Transverse colon (tissue), 4 donors: ENCODE results near the gene SLC11A2. TPM values are rescaled to one million over a fixed set of nuclear protein-coding genes. Genes with fewer than 3 reads are reported as not detected.
A peak's percentile ranks its signal among the peaks of the same experiment; 100 is the strongest.

Source experiments
- DNase-seq: peaks from one replicate; pipeline ENCODE4 v3.0.0-alpha.2; 2019
- H3K27ac ChIP-seq, 4 donors: fragments of 200-600 bp; sonication (generic); 2 replicates each; pipeline ENCODE4 v1.5.1; 2016 to 2018; ENCODE audit warnings: inconsistent platforms in 4 of 4
- H3K27me3 ChIP-seq: fragments of 200-600 bp; sonication (generic); 2 replicates; pipeline ENCODE4 v1.5.1; 2017; ENCODE audit warnings: inconsistent platforms
- H3K36me3 ChIP-seq, 4 donors: fragments of 200-600 bp; sonication (generic); 2 replicates each; pipeline ENCODE4 v1.5.1; 2017 to 2019; ENCODE audit warnings: inconsistent platforms in 4 of 4
- H3K4me1 ChIP-seq, 4 donors: fragments of 200-600 bp; sonication (generic); 2 replicates each; pipeline ENCODE4 v1.5.1; 2017 to 2020; ENCODE audit warnings: inconsistent platforms in 4 of 4
- H3K4me3 ChIP-seq, 4 donors: fragments of 200-600 bp; sonication (generic); 1 replicate in 1 of 4; 2 replicates in 3 of 4; pipeline versions ENCODE4 v1.5.1 to v1.6.1; 2017 to 2019; ENCODE audit warnings: inconsistent platforms in 4 of 4
- H3K9me3 ChIP-seq, 2 donors: fragments of 200-600 bp; sonication (generic); 2 replicates each; pipeline ENCODE4 v1.5.1; 2017 to 2019; ENCODE audit warnings: inconsistent platforms in 2 of 2
- CTCF ChIP-seq, 5 experiments: fragments of 200-600 bp in 3 of 5; fragments of 450-650 bp in 2 of 5; sonication (generic) in 3 of 5; IDR thresholded peaks; 1 replicate in 2 of 5; 2 replicates in 3 of 5; pipeline ENCODE4 v1.5.1; 2016 to 2017; ENCODE audit warnings: antibody characterized with exemption in 5 of 5, inconsistent platforms in 3 of 5, mild to moderate bottlenecking in 2 of 5, moderate library complexity in 1 of 5
- EP300 ChIP-seq: sonication (generic); formaldehyde crosslinking; IDR thresholded peaks from one replicate; pipeline ENCODE4 v1.6.1; 2017; ENCODE audit warnings: antibody characterized with exemption, low read depth
- POLR2A ChIP-seq: fragments of 450-650 bp; IDR thresholded peaks from one replicate; pipeline ENCODE4 v1.6.1; 2016; ENCODE audit warnings: antibody characterized with exemption, mild to moderate bottlenecking, moderate library complexity
- POLR2AphosphoS5 ChIP-seq, 3 donors: sonication (generic); formaldehyde crosslinking; IDR thresholded peaks; one replicate each; pipeline ENCODE4 v1.6.1; 2016; ENCODE audit warnings: antibody characterized with exemption in 3 of 3
- WGBS, 2 donors: methylation state at CpG; one replicate each; pipeline ENCODE4 v1.1.5; 2018; ENCODE audit warnings: low coverage in 1 of 2; 5-methylcytosine and 5-hydroxymethylcytosine counted together
- in situ Hi-C, 4 donors: fragments of 200-750 bp; cut with MboI; loops; one replicate each; pipeline versions ENCODE4 v1.15.0 to v1.15.1; 2017; ENCODE audit warnings: low sequenced_read_pairs in 3 of 4, low pct_ligation_motif_present in 1 of 4, low pct_unique_long_range_greater_than_20kb in 1 of 4
- intact Hi-C: fragments of 100-400 bp; cut with DNase I; formaldehyde crosslinking; loops from one replicate; pipeline ENCODE4 v1.15.1; 2023; ENCODE audit warnings: low total_unique reads
- total RNA-seq, 4 donors: library from RNA; depleted of rRNA; stranded (reverse); fragments of >200 nt; gene quantifications; one replicate each; pipeline ENCODE4 v1.1.0, GENCODE V29; 2016

The SLC11A2 gene
- total RNA-seq, 4 donors from 2014 or later: 9.7 to 48.7 (median 42.5) TPM

- in situ Hi-C loops (no loop called here), intact Hi-C loops (no loop called here)
- no peak for TF ChIP-seq EP300
- TF ChIP-seq CTCF (IDR thresholded peaks at IDR 0.05): no peak
- TF ChIP-seq POLR2AphosphoS5 (IDR thresholded peaks at IDR 0.05): no peak
- TF ChIP-seq POLR2A: no peak
- no peaks in the 10 kb centered on the region for H3K27me3 ChIP-seq
- 48 to 51% methylated on average over 3 to 4 of the region's 4 CpGs for WGBS, 2 donors
- H3K4me3 ChIP-seq: peak overlapping the region in 3 of 4 donors; percentile 64 to 95 (median 86)
- H3K4me1 ChIP-seq: peaks cover 3 to 49% (median 27%) of the 10 kb centered on the region in 4 donors
- no peak for DNase-seq
- peak overlapping the region; percentile 92 to 97 (median 94) for H3K27ac ChIP-seq
- H3K36me3 ChIP-seq: no peaks in the 10 kb centered on the region
- H3K9me3 ChIP-seq: no peaks in the 10 kb centered on the region
Measured at GRCh38 chr12:51023625-51024382, 2.4 kb downstream of the SLC11A2 start.

GRCh38 chr12:51021694-51022093, 4.5 kb downstream of the SLC11A2 start:
- DNase-seq: no peak
- Histone ChIP-seq H3K27ac (peak overlapping the region in 1 of 4 donors; percentile 3), H3K27me3 (no peaks in the 10 kb centered on the region), H3K9me3 (no peaks in the 10 kb centered on the region), H3K4me3 (no peak overlapping the region), H3K36me3 (no peaks in the 10 kb centered on the region), H3K4me1 (peaks cover 3 to 37% (median 24%) of the 10 kb centered on the region in 4 donors)
- 20 to 35% methylated on average over 1 of the region's 1 CpG for WGBS, 2 donors
- TF ChIP-seq POLR2A (no peak), EP300 (no peak), CTCF (IDR thresholded peaks at IDR 0.05) (no peak), POLR2AphosphoS5 (IDR thresholded peaks at IDR 0.05) (no peak)
- intact Hi-C loops (no loop called here), in situ Hi-C loops (no loop called here)

DNA sequence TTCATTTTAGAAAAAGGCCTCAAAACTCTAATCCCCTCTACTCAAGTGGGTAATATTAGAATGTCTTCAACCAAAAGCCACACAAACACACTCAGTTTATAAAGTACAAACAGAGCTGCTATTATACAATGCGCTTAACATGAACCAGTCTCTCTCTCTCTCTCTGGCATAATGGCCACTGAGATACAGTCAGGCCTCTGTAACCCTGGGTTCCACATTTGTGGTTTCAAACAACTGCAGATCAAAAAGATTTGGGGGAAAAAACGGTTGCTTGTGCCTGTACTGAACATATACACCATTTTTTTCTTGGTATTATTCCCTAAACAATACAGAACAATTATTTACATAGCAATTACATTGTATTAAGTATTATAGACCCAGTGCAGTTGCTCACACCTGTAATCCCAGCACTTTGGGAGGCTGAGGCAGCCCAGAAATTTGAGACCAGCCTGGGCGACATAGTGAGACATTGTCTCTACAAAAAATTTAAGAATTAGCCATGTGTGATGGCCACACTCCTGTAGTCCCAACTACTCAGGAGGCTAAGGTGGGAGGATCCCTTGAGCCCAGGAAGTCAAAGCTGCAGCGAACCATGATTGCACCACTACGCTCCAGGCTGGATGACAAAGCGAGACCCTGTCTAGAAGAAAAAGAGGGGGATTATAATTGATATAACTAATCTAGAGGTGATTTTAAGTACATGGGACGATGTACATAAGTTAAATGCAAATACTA, 5.6 kb downstream of the SLC11A2 start:
- Histone ChIP-seq H3K27me3 (no peaks in the 10 kb centered on the region), H3K27ac (peak overlapping the region in 1 of 4 donors; percentile 5), H3K4me1 (peaks cover 3 to 34% (median 20%) of the 10 kb centered on the region in 4 donors), H3K36me3 (no peaks in the 10 kb centered on the region), H3K4me3 (no peak overlapping the region), H3K9me3 (no peaks in the 10 kb centered on the region)
- in situ Hi-C loops: no loop called here
- intact Hi-C loops: no loop called here
- TF ChIP-seq POLR2A: no peak
- no peak for TF ChIP-seq EP300
- TF ChIP-seq CTCF (IDR thresholded peaks at IDR 0.05): no peak
- no peak for TF ChIP-seq POLR2AphosphoS5 (IDR thresholded peaks at IDR 0.05)
- WGBS, 2 donors: 76 to 86% methylated on average over 3 to 7 of the region's 7 CpGs
- DNase-seq: no peak

- peaks cover 0 to 27% (median 15%) of the 10 kb centered on the region in 4 donors for H3K4me1 ChIP-seq
- H3K36me3 ChIP-seq: no peaks in the 10 kb centered on the region
- no peaks in the 10 kb centered on the region for H3K27me3 ChIP-seq
- in situ Hi-C loops (no loop called here), intact Hi-C loops (no loop called here)
- peak overlapping the region in 1 of 4 donors; percentile 5 for H3K27ac ChIP-seq
- TF ChIP-seq POLR2A (no peak), EP300 (no peak), POLR2AphosphoS5 (IDR thresholded peaks at IDR 0.05) (no peak), CTCF (IDR thresholded peaks at IDR 0.05) (no peak)
- no peaks in the 10 kb centered on the region for H3K9me3 ChIP-seq
- DNase-seq: no peak
- no peak overlapping the region for H3K4me3 ChIP-seq
- WGBS, 2 donors: 82 to 87% methylated on average over 2 of the region's 2 CpGs
Measured at GRCh38 chr12:51019927-51020326, 6.3 kb downstream of the SLC11A2 start.
